Keratinocyte (primary cell): Measurements from ENCODE around the gene MBNL2.

Experiments
- EZH2 ChIP-seq: IDR thresholded peaks from one replicate; pipeline ENCODE4 v1.6.1; 2012; ENCODE audit warnings: inconsistent platforms, mild to moderate bottlenecking, low read length, moderate library complexity
- TF ChIP-seq, protein P1 (sequence below), 3 experiments: IDR thresholded peaks in 1 of 3; conservative IDR thresholded peaks in 1 of 3; optimal IDR thresholded peaks in 1 of 3; 2 replicates in 2 of 3; 3 replicates in 1 of 3; pipeline versions ENCODE3 to v1.5.1; 2011; ENCODE audit warnings: low read length in 3 of 3, mild to moderate bottlenecking in 3 of 3, moderate library complexity in 2 of 3, control low read depth in 1 of 3, inconsistent platforms in 1 of 3; ENCODE audit not compliant: insufficient read depth in 2 of 3; ENCODE audit errors: extremely low read depth in 1 of 3

DNA sequence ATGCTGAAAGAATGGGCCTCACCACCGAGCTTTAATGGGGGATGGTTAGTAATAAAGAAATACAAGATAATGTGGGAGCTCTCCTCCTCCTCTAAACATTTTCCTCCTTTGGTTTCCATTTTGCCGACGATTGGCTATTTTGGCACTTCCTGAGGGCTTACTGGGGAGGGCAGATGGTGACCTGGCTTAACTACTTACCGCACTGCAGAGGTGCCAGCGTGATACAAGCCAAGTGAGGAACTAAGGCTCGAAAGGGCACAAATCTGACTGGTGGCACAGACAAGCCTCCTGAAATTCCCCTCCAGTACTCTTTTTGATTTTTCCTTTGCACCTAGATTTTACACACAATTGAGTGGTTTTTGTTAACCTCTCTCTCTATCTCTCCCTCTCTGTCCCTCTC is 158.6 kb downstream of the MBNL2 start:
- TF ChIP-seq, protein P1, sequence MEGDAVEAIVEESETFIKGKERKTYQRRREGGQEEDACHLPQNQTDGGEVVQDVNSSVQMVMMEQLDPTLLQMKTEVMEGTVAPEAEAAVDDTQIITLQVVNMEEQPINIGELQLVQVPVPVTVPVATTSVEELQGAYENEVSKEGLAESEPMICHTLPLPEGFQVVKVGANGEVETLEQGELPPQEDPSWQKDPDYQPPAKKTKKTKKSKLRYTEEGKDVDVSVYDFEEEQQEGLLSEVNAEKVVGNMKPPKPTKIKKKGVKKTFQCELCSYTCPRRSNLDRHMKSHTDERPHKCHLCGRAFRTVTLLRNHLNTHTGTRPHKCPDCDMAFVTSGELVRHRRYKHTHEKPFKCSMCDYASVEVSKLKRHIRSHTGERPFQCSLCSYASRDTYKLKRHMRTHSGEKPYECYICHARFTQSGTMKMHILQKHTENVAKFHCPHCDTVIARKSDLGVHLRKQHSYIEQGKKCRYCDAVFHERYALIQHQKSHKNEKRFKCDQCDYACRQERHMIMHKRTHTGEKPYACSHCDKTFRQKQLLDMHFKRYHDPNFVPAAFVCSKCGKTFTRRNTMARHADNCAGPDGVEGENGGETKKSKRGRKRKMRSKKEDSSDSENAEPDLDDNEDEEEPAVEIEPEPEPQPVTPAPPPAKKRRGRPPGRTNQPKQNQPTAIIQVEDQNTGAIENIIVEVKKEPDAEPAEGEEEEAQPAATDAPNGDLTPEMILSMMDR (optimal IDR thresholded peaks at IDR 0.05 in 1 of 3, IDR thresholded peaks at IDR 0.05 in 1 of 3, conservative IDR thresholded peaks at IDR 0.05 in 1 of 3; ENCODE audit: extremely low read depth in 1 of 3, insufficient read depth in 2 of 3, low read length in 3 of 3), result no peak
- TF ChIP-seq EZH2, result no peak
